Measurements from ENCODE around the gene KBTBD4. TPM values are rescaled to one million over a fixed set of nuclear protein-coding genes. Genes with fewer than 3 reads are reported as not detected.

Gene KBTBD4
- total RNA-seq, 1 experiment from 2014 or later, result 15.9 TPM

DNA sequence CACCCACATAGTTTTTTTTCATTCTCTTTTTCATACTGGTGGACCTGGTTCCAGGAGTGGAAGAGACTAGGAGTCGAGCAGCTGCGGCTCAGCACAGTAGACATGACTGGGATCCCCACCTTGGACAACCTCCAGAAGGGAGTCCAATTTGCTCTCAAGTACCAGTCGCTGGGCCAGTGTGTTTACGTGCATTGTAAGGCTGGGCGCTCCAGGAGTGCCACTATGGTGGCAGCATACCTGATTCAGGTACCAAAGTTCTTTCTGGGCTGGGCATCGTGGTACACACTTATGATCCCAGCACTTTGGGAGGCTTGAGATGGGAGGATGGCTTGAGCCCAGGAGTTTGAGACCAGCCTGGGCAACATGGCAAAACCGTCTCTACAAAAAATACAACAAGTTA is 9.1 kb downstream of the KBTBD4 start:
- no peak overlapping the region for H2BK20ac ChIP-seq (ENCODE audit: low read depth, low read length, poor library complexity, severe bottlenecking)
- Mint-ChIP-seq H3K4me3 (no peak overlapping the region), H3K27me3 (ENCODE audit: low read depth) (no peaks in the 10 kb centered on the region), H3K4me1 (peaks cover 8 to 10% of the 10 kb centered on the region in 2 experiments), H3K36me3 (ENCODE audit: insufficient read depth in 1 of 3, low read depth in 3 of 3) (peaks cover 15 to 61% (median 52%) of the 10 kb centered on the region in 3 experiments), H3K27ac (no peak overlapping the region), H3K9me3 (no peaks in the 10 kb centered on the region)
- no peak overlapping the region for H2BK12ac ChIP-seq (ENCODE audit: insufficient read length, low read depth, low read length)
- H3K27ac ChIP-seq (ENCODE audit: insufficient read length, low read depth, low read length), result no peak overlapping the region
- H3K9ac ChIP-seq (ENCODE audit: extremely low read depth, insufficient read length, low read length), result no peak overlapping the region
- H3K23ac ChIP-seq (ENCODE audit: insufficient read length, low read depth, low read length), result no peak overlapping the region
- no peak overlapping the region for H3K14ac ChIP-seq (ENCODE audit: insufficient read depth, low read length)
- no peak for DNase-seq
- H2BK120ac ChIP-seq (ENCODE audit: low read depth, low read length, poor library complexity, severe bottlenecking), result no peak overlapping the region
- H3K4me1 ChIP-seq (ENCODE audit: insufficient read depth, low read length), result no peaks in the 10 kb centered on the region
- H3K23me2 ChIP-seq (ENCODE audit: insufficient read length, low read depth, low read length, poor library complexity, severe bottlenecking), result no peaks in the 10 kb centered on the region
- H3K79me2 ChIP-seq (ENCODE audit: insufficient read depth, low read length), result no peaks in the 10 kb centered on the region; the same call in 1 of the 2 replicates
- H3K18ac ChIP-seq (ENCODE audit: insufficient read length, low read depth, low read length), result no peak overlapping the region
- no peak overlapping the region for H3K4ac ChIP-seq (ENCODE audit: low read depth, low read length)
- no peaks in the 10 kb centered on the region for H4K20me1 ChIP-seq (ENCODE audit: control insufficient read depth, insufficient read depth, insufficient read length)
- no peak overlapping the region for H3K56ac ChIP-seq (ENCODE audit: insufficient read length, low read depth, low read length)
- H2AK5ac ChIP-seq (ENCODE audit: insufficient read length, low read length), result no peak overlapping the region
- no CpG with 5 or more reads among the region's 7 CpGs for WGBS (ENCODE audit: extremely low coverage, insufficient read length, low lambda C conversion rate)
- H2BK15ac ChIP-seq (ENCODE audit: low read depth, low read length), result no peak overlapping the region
- no peak overlapping the region for H4K91ac ChIP-seq (ENCODE audit: insufficient read length, low read depth, low read length)
- no peak overlapping the region for H2BK5ac ChIP-seq (ENCODE audit: insufficient read length, low read length)
- no peak overlapping the region for H3T11ph ChIP-seq (ENCODE audit: low read length)
- H3K9me3 ChIP-seq (ENCODE audit: control insufficient read depth, low read depth, low read length), result no peaks in the 10 kb centered on the region
- peaks cover 3% of the 10 kb centered on the region for H3K79me1 ChIP-seq (ENCODE audit: insufficient read depth, low read depth, low read length, poor library complexity, severe bottlenecking)
- TF ChIP-seq, protein P1, sequence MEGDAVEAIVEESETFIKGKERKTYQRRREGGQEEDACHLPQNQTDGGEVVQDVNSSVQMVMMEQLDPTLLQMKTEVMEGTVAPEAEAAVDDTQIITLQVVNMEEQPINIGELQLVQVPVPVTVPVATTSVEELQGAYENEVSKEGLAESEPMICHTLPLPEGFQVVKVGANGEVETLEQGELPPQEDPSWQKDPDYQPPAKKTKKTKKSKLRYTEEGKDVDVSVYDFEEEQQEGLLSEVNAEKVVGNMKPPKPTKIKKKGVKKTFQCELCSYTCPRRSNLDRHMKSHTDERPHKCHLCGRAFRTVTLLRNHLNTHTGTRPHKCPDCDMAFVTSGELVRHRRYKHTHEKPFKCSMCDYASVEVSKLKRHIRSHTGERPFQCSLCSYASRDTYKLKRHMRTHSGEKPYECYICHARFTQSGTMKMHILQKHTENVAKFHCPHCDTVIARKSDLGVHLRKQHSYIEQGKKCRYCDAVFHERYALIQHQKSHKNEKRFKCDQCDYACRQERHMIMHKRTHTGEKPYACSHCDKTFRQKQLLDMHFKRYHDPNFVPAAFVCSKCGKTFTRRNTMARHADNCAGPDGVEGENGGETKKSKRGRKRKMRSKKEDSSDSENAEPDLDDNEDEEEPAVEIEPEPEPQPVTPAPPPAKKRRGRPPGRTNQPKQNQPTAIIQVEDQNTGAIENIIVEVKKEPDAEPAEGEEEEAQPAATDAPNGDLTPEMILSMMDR (conservative IDR thresholded peaks at IDR 0.05), result no peak
- no peaks in the 10 kb centered on the region for H3K27me3 ChIP-seq (ENCODE audit: insufficient read depth, low read length)
- no peak overlapping the region for H4K5ac ChIP-seq (ENCODE audit: insufficient read length, low read depth, low read length)
- H2AFZ ChIP-seq (ENCODE audit: low read length), result no peak overlapping the region
- no peak overlapping the region for H4K8ac ChIP-seq (replicated peaks; ENCODE audit: insufficient read length, low read depth, low read length)
- no peak overlapping the region for H3K4me2 ChIP-seq (ENCODE audit: insufficient read depth, insufficient read length, low read length)
